AG09319 (cell line): Measurements from ENCODE around the gene COL4A4.

ENCODE experiments used
- DNase-seq: peaks from one replicate; pipeline ENCODE4 v3.0.0-alpha.2; 2010; ENCODE audit warnings: low read depth; ENCODE audit errors: extremely low read depth
- CTCF ChIP-seq: IDR thresholded peaks from 2 replicates; pipeline ENCODE4 v1.5.1; 2011; ENCODE audit warnings: low read depth, mild to moderate bottlenecking, inconsistent platforms, low read length, moderate library complexity

The COL4A4 gene

GRCh38 chr2:227033471-227034148 lies 130.4 kb downstream of the COL4A4 start:
- TF ChIP-seq CTCF = peak; percentile 80
- peak; percentile 12 for DNase-seq

GRCh38 chr2:227031379-227031778 lies 132.6 kb downstream of the COL4A4 start:
- TF ChIP-seq CTCF = no peak
- DNase-seq = no peak

- TF ChIP-seq CTCF = no peak
- no peak for DNase-seq
These were observed 133.2 kb downstream of the COL4A4 start for GRCh38 chr2:227030789-227031188.

GRCh38 chr2:227029426-227030105 lies 134.4 kb downstream of the COL4A4 start:
- no peak for DNase-seq
- no peak for TF ChIP-seq CTCF

- DNase-seq = no peak
- TF ChIP-seq CTCF = no peak
These were observed 138.5 kb downstream of the COL4A4 start for GRCh38 chr2:227025510-227025909.

- DNase-seq = no peak
- no peak for TF ChIP-seq CTCF
These were observed 141.4 kb downstream of the COL4A4 start for GRCh38 chr2:227022608-227023007.

GRCh38 chr2:227020416-227020815 lies 143.6 kb downstream of the COL4A4 start:
- TF ChIP-seq CTCF = no peak
- no peak for DNase-seq
